ENCODE data around the gene TMEM127. TPM values are rescaled to one million over a fixed set of nuclear protein-coding genes. Genes with fewer than 3 reads are reported as not detected.
A peak's percentile ranks its signal among the peaks of the same experiment; 100 is the strongest.

TMEM127 gene
- total RNA-seq = 12.1 and 17.3 TPM in 2 replicates

DNA sequence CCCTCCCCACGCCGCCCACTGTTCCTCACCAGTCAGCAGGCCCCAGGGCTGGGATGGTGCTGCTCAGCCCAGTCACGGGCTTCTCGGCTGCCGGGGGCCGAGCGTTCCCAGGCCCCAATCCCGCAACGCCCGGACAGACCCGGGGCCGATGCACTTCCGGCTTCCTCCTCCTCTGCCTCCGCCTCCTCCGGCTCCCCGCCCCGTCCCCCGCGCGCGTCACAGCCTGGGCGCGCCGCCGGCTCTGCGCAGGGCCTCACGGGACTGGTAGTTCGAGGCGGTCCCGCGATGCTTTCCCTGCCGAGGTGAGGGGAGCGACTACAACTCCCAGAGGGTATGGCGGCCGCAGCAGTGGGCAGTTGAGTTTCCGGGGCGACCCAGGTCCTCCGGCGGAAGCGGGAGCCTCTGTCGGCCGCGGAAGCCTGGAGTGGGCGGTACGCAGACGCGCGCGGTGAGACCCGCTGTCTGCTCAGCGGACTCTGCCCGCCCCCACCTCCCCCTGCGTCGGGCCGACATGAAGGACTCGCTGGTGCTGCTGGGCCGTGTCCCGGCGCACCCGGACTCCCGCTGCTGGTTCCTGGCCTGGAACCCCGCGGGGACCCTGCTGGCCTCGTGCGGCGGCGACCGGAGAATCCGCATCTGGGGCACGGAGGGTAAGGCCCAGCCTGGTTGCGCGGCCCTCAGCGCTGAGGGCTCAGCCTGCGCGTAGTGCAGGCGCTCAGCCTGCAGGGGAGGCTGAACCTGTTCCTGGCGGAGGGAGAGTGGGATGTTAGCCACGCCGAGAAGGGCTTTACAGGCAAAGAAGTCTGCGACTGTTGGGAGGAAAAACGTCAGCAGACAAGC lies at the start of gene TMEM127, which contains the start of gene CIAO1:
TSS of gene TMEM127 (minus strand) at position 158 of the 840 bp plus-strand sequence. CDS start 616 bp downstream, outside the sequence.
TSS of gene CIAO1 (plus strand) at position 386 of the 840 bp plus-strand sequence. CDS start at position 512, 126 bp downstream.
- H3K4me3 ChIP-seq (ENCODE audit: low read depth, low read length) = peak within 1 kb of the TSS; percentile 98
- FAIRE-seq (no peak), DNase-seq (ENCODE audit: low read depth) (peak; percentile 92)
- H3K36me3 ChIP-seq (ENCODE audit: control insufficient read depth, insufficient read depth, low read length) = peaks cover 26% of the 10 kb centered on the region
- H3K27me3 ChIP-seq (ENCODE audit: control insufficient read depth, insufficient read depth, low read length) = no peaks in the 10 kb centered on the region
- TF ChIP-seq, protein P1, sequence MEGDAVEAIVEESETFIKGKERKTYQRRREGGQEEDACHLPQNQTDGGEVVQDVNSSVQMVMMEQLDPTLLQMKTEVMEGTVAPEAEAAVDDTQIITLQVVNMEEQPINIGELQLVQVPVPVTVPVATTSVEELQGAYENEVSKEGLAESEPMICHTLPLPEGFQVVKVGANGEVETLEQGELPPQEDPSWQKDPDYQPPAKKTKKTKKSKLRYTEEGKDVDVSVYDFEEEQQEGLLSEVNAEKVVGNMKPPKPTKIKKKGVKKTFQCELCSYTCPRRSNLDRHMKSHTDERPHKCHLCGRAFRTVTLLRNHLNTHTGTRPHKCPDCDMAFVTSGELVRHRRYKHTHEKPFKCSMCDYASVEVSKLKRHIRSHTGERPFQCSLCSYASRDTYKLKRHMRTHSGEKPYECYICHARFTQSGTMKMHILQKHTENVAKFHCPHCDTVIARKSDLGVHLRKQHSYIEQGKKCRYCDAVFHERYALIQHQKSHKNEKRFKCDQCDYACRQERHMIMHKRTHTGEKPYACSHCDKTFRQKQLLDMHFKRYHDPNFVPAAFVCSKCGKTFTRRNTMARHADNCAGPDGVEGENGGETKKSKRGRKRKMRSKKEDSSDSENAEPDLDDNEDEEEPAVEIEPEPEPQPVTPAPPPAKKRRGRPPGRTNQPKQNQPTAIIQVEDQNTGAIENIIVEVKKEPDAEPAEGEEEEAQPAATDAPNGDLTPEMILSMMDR (IDR thresholded peaks at IDR 0.05; ENCODE audit: insufficient read depth, low read length, severe bottlenecking) = peak; percentile 46

GRCh38 chr2:96315005-96315399 lies 49.2 kb upstream of the TMEM127 start:
- TF ChIP-seq, protein P1 (IDR thresholded peaks at IDR 0.05; ENCODE audit: insufficient read depth, low read length, severe bottlenecking) = no peak
- FAIRE-seq = no peak
- Histone ChIP-seq H3K27me3 (ENCODE audit: control insufficient read depth, insufficient read depth, low read length) (no peaks in the 10 kb centered on the region), H3K36me3 (ENCODE audit: control insufficient read depth, insufficient read depth, low read length) (no peaks in the 10 kb centered on the region), H3K4me3 (ENCODE audit: low read depth, low read length) (no peak overlapping the region)
- DNase-seq (ENCODE audit: low read depth) = no peak

DNA sequence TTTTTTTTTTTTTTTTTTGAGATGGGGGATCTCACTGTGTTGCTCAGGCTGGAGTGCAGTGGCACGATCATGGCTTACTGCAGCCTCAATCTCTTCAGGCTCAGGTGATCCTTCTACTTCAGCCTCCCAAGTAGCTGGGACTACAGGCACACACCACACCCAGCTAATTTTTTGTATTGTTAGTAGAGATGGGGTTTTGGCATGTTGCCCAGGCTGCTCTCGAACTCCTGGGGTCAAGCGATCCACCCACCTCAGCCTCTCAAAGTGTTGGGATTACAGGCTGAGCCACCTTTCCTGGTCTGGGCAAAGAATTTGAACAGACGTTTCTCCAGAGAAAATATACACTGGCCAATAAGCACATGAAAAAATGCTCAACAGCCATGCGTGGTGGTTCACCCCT lies 42.5 kb upstream of the TMEM127 start:
- H3K4me3 ChIP-seq (ENCODE audit: low read depth, low read length) = no peak overlapping the region
- H3K36me3 ChIP-seq (ENCODE audit: control insufficient read depth, insufficient read depth, low read length) = peaks cover 1% of the 10 kb centered on the region
- FAIRE-seq (no peak), DNase-seq (ENCODE audit: low read depth) (no peak)
- TF ChIP-seq, protein P1 (IDR thresholded peaks at IDR 0.05; ENCODE audit: insufficient read depth, low read length, severe bottlenecking) = no peak
- H3K27me3 ChIP-seq (ENCODE audit: control insufficient read depth, insufficient read depth, low read length) = no peaks in the 10 kb centered on the region

DNA sequence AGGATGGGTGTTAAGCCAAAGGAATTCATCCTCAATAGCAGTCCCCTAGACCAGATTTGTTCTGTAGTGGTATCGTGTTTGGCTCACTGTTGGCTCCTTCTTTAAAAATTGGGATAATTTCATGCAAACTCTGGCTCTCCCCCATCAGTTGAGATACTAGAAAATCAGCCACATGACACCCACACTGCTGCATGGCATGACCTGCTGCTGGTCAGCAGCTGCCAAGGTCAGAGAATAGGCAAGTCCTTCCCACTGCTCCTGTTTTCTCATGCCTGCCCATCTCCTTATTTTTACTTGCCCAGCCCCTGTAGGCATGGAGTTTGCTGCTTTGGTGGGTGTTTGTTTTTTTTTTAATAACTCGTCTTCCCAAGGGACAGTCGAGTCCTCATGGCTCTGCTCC lies 40.6 kb upstream of the TMEM127 start:
- TF ChIP-seq, protein P1 (IDR thresholded peaks at IDR 0.05; ENCODE audit: insufficient read depth, low read length, severe bottlenecking) = no peak
- H3K27me3 ChIP-seq (ENCODE audit: control insufficient read depth, insufficient read depth, low read length) = no peaks in the 10 kb centered on the region
- H3K36me3 ChIP-seq (ENCODE audit: control insufficient read depth, insufficient read depth, low read length) = peaks cover 9% of the 10 kb centered on the region
- peak overlapping the region; percentile 95 for H3K4me3 ChIP-seq (ENCODE audit: low read depth, low read length)
- DNase-seq (ENCODE audit: low read depth) (no peak), FAIRE-seq (no peak)

DNA sequence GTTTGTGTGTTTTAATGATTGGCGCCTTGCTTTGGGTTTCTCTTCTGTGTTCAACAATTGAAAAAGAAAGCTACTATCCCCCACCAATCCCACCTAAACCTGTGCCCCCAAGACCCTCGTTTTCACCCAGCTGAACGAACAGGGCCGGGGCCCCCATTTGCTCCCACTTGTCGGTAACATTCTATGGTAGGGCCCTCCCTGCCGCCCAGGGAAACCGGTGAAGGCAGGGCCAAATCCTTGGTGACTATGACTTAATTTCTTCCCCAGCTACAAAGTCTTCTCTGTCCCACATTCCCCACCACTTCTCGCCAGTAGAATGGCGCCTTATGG lies 40.1 kb upstream of the TMEM127 start:
- DNase-seq (ENCODE audit: low read depth) (no peak), FAIRE-seq (no peak)
- TF ChIP-seq, protein P1 (IDR thresholded peaks at IDR 0.05; ENCODE audit: insufficient read depth, low read length, severe bottlenecking) = no peak
- Histone ChIP-seq H3K27me3 (ENCODE audit: control insufficient read depth, insufficient read depth, low read length) (no peaks in the 10 kb centered on the region), H3K36me3 (ENCODE audit: control insufficient read depth, insufficient read depth, low read length) (peaks cover 10% of the 10 kb centered on the region), H3K4me3 (ENCODE audit: low read depth, low read length) (peak overlapping the region; percentile 95)
